SK-N-SH treated with all-trans-retinoic acid at 6 μM for 48 hours (cell line): ENCODE results near the gene HLCS.

Experiments
- ATAC-seq: fragments of 200-7000 bp; cut with Tn5 transposase; 3 replicates; pipeline ENCODE4 v1.9.1; 2020; ENCODE audit warnings: mild to moderate bottlenecking, moderate library complexity
- ARNTL ChIP-seq: fragments of 450-650 bp; formaldehyde crosslinking; IDR thresholded peaks from 2 replicates; pipeline ENCODE4 v1.5.0; 2020; ENCODE audit warnings: low read depth, mild to moderate bottlenecking, moderate library complexity, borderline replicate concordance
- BACH2 ChIP-seq: fragments of 250-450 bp; sonication (Bioruptor Pico); IDR thresholded peaks from 2 replicates; pipeline ENCODE4 v1.9.0; 2021; ENCODE audit warnings: mild to moderate bottlenecking, borderline replicate concordance
- CREB5 ChIP-seq: fragments of 250-450 bp; sonication (Bioruptor Pico); IDR thresholded peaks from 2 replicates; pipeline ENCODE4 v1.5.1; 2020; ENCODE audit warnings: low read depth, mild to moderate bottlenecking, moderate library complexity
- CSDC2 ChIP-seq: fragments of 250-450 bp; sonication (Bioruptor Pico); IDR thresholded peaks from 2 replicates; pipeline ENCODE4 v1.5.0; 2020; ENCODE audit warnings: mild to moderate bottlenecking, moderate library complexity
- CSRNP3 ChIP-seq: fragments of 250-450 bp; sonication (Bioruptor Pico); IDR thresholded peaks from 2 replicates; pipeline ENCODE4 v1.5.1; 2021; ENCODE audit warnings: mild to moderate bottlenecking, moderate library complexity
- ISL1 ChIP-seq: fragments of 250-450 bp; sonication (Bioruptor Pico); IDR thresholded peaks from 2 replicates; pipeline ENCODE4 v2.1.2; 2022; ENCODE audit warnings: mild to moderate bottlenecking, moderate library complexity
- PATZ1 ChIP-seq: fragments of 250-450 bp; sonication (Bioruptor Pico); IDR thresholded peaks from 2 replicates; pipeline ENCODE4 v1.8.0; 2020; ENCODE audit warnings: mild to moderate bottlenecking, moderate library complexity, borderline replicate concordance
- PPARA ChIP-seq: fragments of 250-450 bp; sonication (Bioruptor Pico); IDR thresholded peaks from 2 replicates; pipeline ENCODE4 v1.5.0; 2020; ENCODE audit warnings: mild to moderate bottlenecking, borderline replicate concordance
- RARB ChIP-seq: fragments of 250-450 bp; sonication (Bioruptor Pico); IDR thresholded peaks from 2 replicates; pipeline ENCODE4 v1.8.0; 2021; ENCODE audit warnings: mild to moderate bottlenecking, moderate library complexity
- SNAI2 ChIP-seq: fragments of 250-450 bp; sonication (Bioruptor Pico); IDR thresholded peaks from 2 replicates; pipeline ENCODE4 v1.5.0; 2020; ENCODE audit warnings: mild to moderate bottlenecking, moderate library complexity
- TCF4 ChIP-seq: fragments of 250-450 bp; sonication (Bioruptor Pico); IDR thresholded peaks from 2 replicates; pipeline ENCODE4 v1.8.0; 2021; ENCODE audit warnings: mild to moderate bottlenecking, moderate library complexity, borderline replicate concordance
- TOX ChIP-seq: fragments of 250-450 bp; sonication (Bioruptor Pico); IDR thresholded peaks from 2 replicates; pipeline ENCODE4 v1.8.0; 2021; ENCODE audit warnings: mild to moderate bottlenecking, moderate library complexity, borderline replicate concordance
- TSHZ2 ChIP-seq: fragments of 250-450 bp; sonication (Bioruptor Pico); IDR thresholded peaks from 2 replicates; pipeline ENCODE4 v1.5.0; 2020; ENCODE audit warnings: mild to moderate bottlenecking, moderate library complexity
- ZFP30 ChIP-seq: fragments of 450-650 bp; formaldehyde crosslinking; IDR thresholded peaks from 2 replicates; pipeline ENCODE4 v1.5.0; 2022; ENCODE audit warnings: mild to moderate bottlenecking, moderate library complexity
- ZNF565 ChIP-seq: fragments of 450-650 bp; formaldehyde crosslinking; conservative IDR thresholded peaks from 2 replicates; pipeline ENCODE4 v1.5.0; 2020; ENCODE audit warnings: low read depth, mild to moderate bottlenecking, moderate library complexity
- ZNF70 ChIP-seq: fragments of 450-650 bp; formaldehyde crosslinking; IDR thresholded peaks from 2 replicates; pipeline ENCODE4 v1.5.0; 2020; ENCODE audit warnings: mild to moderate bottlenecking, moderate library complexity

HLCS gene

GRCh38 chr21:36806103-36806502 lies 160.4 kb downstream of the HLCS start:
- TF ChIP-seq TSHZ2: no peak
- TF ChIP-seq ISL1 (CRISPR knock-in tag): no peak
- TF ChIP-seq ARNTL (CRISPR knock-in tag): no peak
- no peak for TF ChIP-seq PATZ1 (CRISPR knock-in tag)
- no peak for ATAC-seq

GRCh38 chr21:36804874-36805611 lies 161.4 kb downstream of the HLCS start:
- no peak for TF ChIP-seq BACH2
- TF ChIP-seq PATZ1 (CRISPR knock-in tag): no peak
- TF ChIP-seq TOX (CRISPR knock-in tag): no peak
- TF ChIP-seq ZNF70 (CRISPR knock-in tag): no peak
- no peak for TF ChIP-seq PPARA (CRISPR knock-in tag)
- TF ChIP-seq ISL1 (CRISPR knock-in tag): no peak
- TF ChIP-seq ZNF565: no peak
- no peak for TF ChIP-seq TCF4 (CRISPR knock-in tag)
- no peak for TF ChIP-seq RARB (CRISPR knock-in tag)
- TF ChIP-seq TSHZ2: no peak
- TF ChIP-seq, all 23 proteins: peak for 0
- no peak for ATAC-seq

- ATAC-seq: no peak
- TF ChIP-seq RARB (CRISPR knock-in tag): no peak
- TF ChIP-seq TCF4 (CRISPR knock-in tag): no peak
- TF ChIP-seq ZNF565: no peak
- no peak for TF ChIP-seq PATZ1 (CRISPR knock-in tag)
- no peak for TF ChIP-seq ZNF70 (CRISPR knock-in tag)
- no peak for TF ChIP-seq CSDC2
- TF ChIP-seq CREB5 (CRISPR knock-in tag): no peak
- no peak for TF ChIP-seq ZFP30 (CRISPR knock-in tag)
- TF ChIP-seq SNAI2 (CRISPR knock-in tag): no peak
- no peak for TF ChIP-seq CSRNP3 (CRISPR knock-in tag)
- TF ChIP-seq TOX (CRISPR knock-in tag): no peak
Measured at GRCh38 chr21:36803816-36804439, 162.5 kb downstream of the HLCS start.
